A673 (cell line): ENCODE results near the gene RBFOX1.

Experiments
- CTCF ChIP-seq: fragments of 300-800, 200-600 bp; sonication (generic); conservative IDR thresholded peaks from 2 replicates; pipeline ENCODE4 v1.5.1; 2017; ENCODE audit warnings: low read depth, mild to moderate bottlenecking, antibody characterized with exemption, low read length, moderate library complexity, mixed read lengths
- EZH2 ChIP-seq: fragments of 200-600 bp; sonication (generic); IDR thresholded peaks from 2 replicates; pipeline ENCODE4 v1.6.1; 2017; ENCODE audit warnings: borderline replicate concordance, low read depth, mild to moderate bottlenecking, mixed read lengths, antibody characterized with exemption, low read length; ENCODE audit not compliant: poor library complexity, severe bottlenecking

GRCh38 chr16:7343243-7343642 lies 10.6 kb downstream of the RBFOX1 start:
- no peak for TF ChIP-seq CTCF
- TF ChIP-seq EZH2, result no peak
